ENCODE results near the gene DACT2.

The DACT2 gene

DNA sequence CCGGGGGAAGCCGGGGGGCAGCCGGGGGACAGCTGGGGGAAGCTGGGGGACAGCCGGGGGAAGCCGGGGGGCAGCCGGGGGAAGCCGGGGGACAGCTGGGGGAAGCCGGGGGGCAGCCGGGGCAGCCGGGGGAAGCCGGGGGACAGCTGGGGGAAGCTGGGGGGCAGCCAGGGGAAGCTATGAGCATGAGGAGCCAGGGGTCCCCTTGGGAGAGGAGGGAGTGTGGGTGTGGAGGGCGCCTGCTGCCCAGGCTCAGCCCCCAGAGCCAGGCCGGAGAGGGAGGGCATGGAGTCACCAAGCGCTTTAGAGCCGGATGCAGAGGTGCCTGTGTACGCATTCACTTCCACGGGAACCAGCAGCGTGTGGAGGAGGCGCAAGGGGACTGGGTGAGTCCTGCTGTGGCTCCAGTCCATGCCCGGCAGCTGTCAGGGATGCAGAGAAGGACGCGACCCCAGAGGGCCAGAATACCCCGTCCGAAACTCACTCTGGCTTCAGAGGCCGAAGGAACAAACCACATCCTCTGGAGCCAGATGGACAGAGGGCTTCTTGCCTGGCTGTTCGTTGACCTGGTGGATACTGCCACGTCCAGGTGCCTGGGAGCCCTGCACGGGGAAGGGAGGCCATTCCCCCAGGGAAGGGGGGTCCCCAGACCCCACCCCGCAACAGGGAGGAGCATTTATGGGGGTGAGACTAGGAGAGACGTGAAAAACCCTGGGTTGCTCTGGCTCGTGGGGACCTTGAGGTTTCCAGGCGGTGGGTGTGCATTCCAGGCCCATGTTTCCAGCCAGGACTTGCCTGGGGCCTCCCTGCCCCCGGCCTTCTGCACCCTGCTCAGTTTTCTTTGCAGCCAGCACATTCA, 26.5 kb upstream of the DACT2 start:
- Histone ChIP-seq H3K4me3 (ENCODE audit: low read depth, low read length) (no peak overlapping the region), H3K36me3 (ENCODE audit: control insufficient read depth, insufficient read depth, low read length) (no peaks in the 10 kb centered on the region), H3K9me3 (ENCODE audit: control insufficient read depth, low read length) (no peaks in the 10 kb centered on the region), H3K4me2 (ENCODE audit: low read length) (no peak overlapping the region), H3K27ac (no peak overlapping the region), H3K27me3 (ENCODE audit: control insufficient read depth, insufficient read depth, low read length) (no peaks in the 10 kb centered on the region), H3K4me1 (no peaks in the 10 kb centered on the region), H3K79me2 (no peaks in the 10 kb centered on the region), H3K9ac (no peak overlapping the region), H2AFZ (no peak overlapping the region)
- TF ChIP-seq, protein P1, sequence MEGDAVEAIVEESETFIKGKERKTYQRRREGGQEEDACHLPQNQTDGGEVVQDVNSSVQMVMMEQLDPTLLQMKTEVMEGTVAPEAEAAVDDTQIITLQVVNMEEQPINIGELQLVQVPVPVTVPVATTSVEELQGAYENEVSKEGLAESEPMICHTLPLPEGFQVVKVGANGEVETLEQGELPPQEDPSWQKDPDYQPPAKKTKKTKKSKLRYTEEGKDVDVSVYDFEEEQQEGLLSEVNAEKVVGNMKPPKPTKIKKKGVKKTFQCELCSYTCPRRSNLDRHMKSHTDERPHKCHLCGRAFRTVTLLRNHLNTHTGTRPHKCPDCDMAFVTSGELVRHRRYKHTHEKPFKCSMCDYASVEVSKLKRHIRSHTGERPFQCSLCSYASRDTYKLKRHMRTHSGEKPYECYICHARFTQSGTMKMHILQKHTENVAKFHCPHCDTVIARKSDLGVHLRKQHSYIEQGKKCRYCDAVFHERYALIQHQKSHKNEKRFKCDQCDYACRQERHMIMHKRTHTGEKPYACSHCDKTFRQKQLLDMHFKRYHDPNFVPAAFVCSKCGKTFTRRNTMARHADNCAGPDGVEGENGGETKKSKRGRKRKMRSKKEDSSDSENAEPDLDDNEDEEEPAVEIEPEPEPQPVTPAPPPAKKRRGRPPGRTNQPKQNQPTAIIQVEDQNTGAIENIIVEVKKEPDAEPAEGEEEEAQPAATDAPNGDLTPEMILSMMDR (IDR thresholded peaks at IDR 0.05) = no peak

DNA sequence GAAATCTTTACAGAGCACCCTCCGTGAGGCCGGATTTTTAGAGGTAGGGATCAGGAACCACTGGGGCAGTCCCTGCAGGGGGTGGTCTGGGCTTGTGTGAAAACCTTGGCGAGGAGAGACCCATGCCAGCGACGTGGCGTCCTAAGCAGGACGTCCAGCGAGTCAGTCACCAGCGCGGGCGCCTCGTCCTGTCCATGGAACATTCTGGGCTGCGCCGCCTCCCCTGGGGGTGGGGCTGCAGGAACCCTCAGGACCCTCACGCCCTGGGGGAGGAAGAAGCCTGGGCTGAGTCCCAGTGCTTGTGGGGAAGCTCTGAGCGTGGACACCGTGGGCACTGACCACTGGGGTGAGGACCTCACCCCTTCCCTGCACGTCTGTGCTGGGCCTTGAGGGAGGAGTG, 25.7 kb upstream of the DACT2 start:
- H2AFZ ChIP-seq = no peak overlapping the region
- no peak overlapping the region for H3K4me3 ChIP-seq (ENCODE audit: low read depth, low read length)
- no peaks in the 10 kb centered on the region for H3K79me2 ChIP-seq
- H3K27ac ChIP-seq = no peak overlapping the region
- no peaks in the 10 kb centered on the region for H3K27me3 ChIP-seq (ENCODE audit: control insufficient read depth, insufficient read depth, low read length)
- no peak overlapping the region for H3K9ac ChIP-seq
- H3K4me1 ChIP-seq = no peaks in the 10 kb centered on the region
- H3K36me3 ChIP-seq (ENCODE audit: control insufficient read depth, insufficient read depth, low read length) = no peaks in the 10 kb centered on the region
- H3K9me3 ChIP-seq (ENCODE audit: control insufficient read depth, low read length) = no peaks in the 10 kb centered on the region
- H3K4me2 ChIP-seq (ENCODE audit: low read length) = no peak overlapping the region
- TF ChIP-seq, protein P1 (IDR thresholded peaks at IDR 0.05) = no peak

DNA sequence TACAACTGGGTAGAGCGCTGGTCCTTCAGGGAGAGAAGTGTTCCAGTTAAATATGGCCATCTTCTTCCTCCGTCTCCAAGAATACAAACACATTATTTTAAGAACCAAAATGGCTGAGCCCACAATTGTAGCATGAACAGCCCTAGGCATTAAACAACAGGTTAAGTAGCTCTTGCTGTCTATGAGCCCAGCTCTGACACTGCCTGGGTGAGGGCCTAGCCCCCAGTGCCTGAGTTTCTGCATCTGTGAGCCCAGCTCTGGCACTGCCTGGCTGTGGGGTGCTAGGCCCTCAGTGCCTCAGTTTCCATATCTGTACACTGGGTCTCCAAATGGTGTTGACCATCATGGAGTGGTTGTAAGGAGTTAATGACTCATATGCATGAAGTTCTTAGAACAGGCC, 24.8 kb upstream of the DACT2 start:
- Histone ChIP-seq H3K9ac (no peak overlapping the region), H3K27ac (no peak overlapping the region), H3K4me3 (ENCODE audit: low read depth, low read length) (no peak overlapping the region), H2AFZ (no peak overlapping the region), H3K36me3 (ENCODE audit: control insufficient read depth, insufficient read depth, low read length) (no peaks in the 10 kb centered on the region), H3K79me2 (no peaks in the 10 kb centered on the region), H3K27me3 (ENCODE audit: control insufficient read depth, insufficient read depth, low read length) (no peaks in the 10 kb centered on the region), H3K4me1 (no peaks in the 10 kb centered on the region), H3K4me2 (ENCODE audit: low read length) (no peak overlapping the region), H3K9me3 (ENCODE audit: control insufficient read depth, low read length) (no peaks in the 10 kb centered on the region)
- TF ChIP-seq, protein P1 (IDR thresholded peaks at IDR 0.05) = no peak

DNA sequence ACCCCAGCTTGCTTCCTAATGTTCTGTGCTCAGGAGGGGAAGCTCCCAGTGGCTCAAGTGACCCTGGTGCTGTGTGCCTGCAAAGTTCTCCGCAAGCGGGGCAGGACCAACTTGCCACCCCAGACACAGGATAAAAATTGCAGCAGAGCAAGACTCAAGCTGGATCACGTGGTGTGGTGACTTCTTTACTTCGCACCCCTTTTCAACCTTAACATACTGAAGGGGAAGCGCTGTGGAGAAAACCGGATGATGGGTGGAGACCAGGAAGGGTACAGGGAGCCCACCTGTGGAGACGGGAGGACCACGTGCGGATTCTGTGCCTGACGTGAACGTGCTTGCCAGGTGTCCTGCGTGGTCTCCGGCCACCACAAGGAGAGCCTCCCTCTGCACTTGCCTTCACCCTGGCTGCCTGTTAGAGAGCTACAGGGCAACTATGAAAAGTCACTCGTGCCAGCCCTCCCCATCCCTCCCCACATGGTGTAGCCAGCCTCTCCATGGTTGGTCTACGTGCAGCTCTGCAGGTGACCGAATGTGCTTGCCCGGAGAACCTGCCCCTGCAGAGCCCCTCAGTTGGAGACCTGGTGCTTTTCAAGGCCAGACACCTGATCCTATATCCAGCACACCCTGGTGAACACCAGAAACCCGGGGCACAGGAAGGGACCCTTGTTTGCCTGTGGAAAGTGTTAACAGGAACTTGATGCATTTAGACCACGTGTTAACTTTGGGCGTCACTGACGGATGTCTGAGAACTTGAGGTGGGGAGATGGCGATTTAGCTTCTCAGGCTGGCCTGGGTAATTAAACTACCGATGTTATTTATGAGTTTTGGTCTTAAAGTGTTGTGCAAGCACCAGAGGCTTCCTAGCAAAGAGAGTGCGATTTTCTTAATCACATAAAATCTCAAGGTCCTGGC, 23.9 kb upstream of the DACT2 start:
- Histone ChIP-seq H2AFZ (no peak overlapping the region), H3K4me1 (no peaks in the 10 kb centered on the region), H3K9ac (no peak overlapping the region), H3K27me3 (ENCODE audit: control insufficient read depth, insufficient read depth, low read length) (no peaks in the 10 kb centered on the region), H3K79me2 (no peaks in the 10 kb centered on the region), H3K9me3 (ENCODE audit: control insufficient read depth, low read length) (no peaks in the 10 kb centered on the region), H3K4me3 (ENCODE audit: low read depth, low read length) (no peak overlapping the region), H3K36me3 (ENCODE audit: control insufficient read depth, insufficient read depth, low read length) (no peaks in the 10 kb centered on the region), H3K4me2 (ENCODE audit: low read length) (no peak overlapping the region), H3K27ac (no peak overlapping the region)
- TF ChIP-seq, protein P1 (IDR thresholded peaks at IDR 0.05) = no peak

All from parathyroid adenoma (tissue), 2 donors.